HG03558 (cell line): ENCODE results near the gene HSCB.
"Not testable (repeated sequence)": the region's sequence is repeated elsewhere in the genome, so short reads cannot be mapped to it uniquely, and the experiment has no call there.

Experiments
- ATAC-seq: cut with Tn5 transposase; IDR thresholded peaks from one replicate; pipeline ENCODE4 v1.9.1; 2021; ENCODE audit warnings: moderate number of reproducible peaks; ENCODE audit not compliant: unreplicated experiment; ENCODE audit errors: extremely low read depth

HSCB gene

DNA sequence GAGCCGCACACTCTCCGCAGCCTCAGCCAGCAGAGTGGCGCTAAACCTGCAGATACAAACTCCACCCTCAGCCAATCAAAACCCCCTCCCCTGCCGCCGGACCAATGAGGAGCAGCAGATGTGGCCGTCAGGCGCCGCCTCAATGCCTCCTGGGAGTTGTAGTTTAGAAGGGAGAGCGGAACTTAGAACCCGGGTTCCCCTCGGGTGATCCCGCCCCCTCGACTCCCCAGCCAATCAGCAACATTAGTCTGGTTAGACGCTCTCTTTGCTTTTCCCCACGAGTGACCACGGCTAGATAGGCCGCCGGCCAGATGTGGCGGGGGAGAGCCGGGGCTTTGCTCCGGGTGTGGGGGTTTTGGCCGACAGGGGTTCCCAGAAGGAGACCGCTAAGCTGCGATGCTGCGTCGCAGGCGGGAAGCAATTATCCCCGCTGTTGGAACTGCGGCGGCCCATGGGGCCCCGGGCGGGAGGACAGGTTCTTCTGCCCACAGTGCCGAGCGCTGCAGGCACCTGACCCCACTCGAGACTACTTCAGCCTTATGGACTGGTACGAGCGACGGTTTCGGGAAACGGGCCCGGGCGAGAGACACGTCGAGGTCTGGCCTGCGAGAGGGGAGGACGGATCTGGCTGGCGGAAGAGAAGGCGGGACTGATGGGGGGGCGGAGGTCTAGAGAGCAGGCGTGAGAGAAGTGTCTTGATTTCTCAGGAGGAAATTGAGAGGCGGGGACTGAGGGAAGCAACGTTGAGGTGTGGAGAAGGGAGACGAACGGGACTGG, at the start of gene HSCB, which contains the start of gene CHEK2:
Gene HSCB, plus strand, starts transcription at position 255 of the 777 bp plus-strand sequence. Its CDS starts 57 bp downstream, at position 312.
Gene CHEK2, minus strand, starts transcription at position 36 of the 777 bp plus-strand sequence. CDS start 7,099 bp downstream, outside the sequence.
- ATAC-seq, result peak; percentile 82

- not testable (repeated sequence) for ATAC-seq
These were observed 48.6 kb upstream of the HSCB start for GRCh38 chr22:28693041-28693760.

DNA sequence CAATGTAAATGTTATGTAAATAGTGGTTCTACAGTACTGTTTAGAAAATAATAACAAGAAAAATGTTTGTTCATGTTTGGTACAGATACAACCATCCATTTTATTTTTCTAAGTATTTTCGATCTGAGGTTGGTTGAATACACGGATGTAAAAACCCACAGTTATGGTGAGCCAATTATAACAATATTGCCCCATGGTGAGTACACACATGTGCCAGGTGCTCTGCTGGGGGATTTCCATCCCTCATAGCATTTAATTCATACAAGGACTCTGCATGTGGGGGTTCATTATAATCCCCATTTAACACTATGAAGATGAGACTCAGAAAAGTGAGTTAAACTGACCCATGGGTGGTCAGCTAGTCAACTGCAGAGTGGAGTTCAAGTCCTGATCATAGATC, 38.9 kb upstream of the HSCB start:
- no peak for ATAC-seq

GRCh38 chr22:28703436-28703835, 38.4 kb upstream of the HSCB start:
- ATAC-seq, result no peak

DNA sequence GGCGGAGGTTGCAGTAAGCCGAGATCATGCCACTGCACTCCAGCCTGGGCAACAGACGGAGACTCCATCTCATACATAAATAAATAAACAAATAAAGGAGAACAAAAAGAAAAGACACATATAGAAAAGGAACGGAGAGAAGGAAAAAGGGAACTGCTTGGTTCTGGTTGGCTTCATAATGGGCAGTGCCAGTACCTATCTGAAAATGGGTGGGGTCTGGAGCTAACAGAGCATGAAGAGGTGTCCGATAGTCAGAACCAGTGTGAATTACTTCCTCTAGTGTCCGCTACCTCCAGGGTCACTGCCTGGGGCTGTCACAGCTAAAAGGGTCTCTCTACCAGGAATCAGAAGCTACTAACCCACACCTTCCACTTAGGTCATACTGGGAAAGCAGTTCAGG, 35.0 kb upstream of the HSCB start:
- no peak for ATAC-seq

DNA sequence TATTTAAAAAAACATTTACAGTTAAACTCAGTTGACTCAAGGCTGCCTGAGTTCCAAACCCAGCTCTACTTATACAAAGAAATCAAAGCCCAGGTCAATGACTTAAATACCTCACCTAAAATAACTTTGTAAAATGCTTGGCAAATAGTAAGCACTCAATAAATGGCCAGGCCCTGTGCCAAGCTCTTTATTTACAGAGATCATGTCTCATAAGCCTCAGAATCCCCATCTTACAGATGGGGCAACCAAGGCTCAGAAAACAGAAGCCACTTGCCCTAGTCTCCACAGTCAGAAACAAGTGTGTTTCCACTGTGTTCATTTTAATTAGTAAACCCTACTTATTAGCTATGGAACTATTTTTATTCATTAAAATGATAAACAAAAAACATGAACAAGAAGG, 31.7 kb upstream of the HSCB start:
- no peak for ATAC-seq

DNA sequence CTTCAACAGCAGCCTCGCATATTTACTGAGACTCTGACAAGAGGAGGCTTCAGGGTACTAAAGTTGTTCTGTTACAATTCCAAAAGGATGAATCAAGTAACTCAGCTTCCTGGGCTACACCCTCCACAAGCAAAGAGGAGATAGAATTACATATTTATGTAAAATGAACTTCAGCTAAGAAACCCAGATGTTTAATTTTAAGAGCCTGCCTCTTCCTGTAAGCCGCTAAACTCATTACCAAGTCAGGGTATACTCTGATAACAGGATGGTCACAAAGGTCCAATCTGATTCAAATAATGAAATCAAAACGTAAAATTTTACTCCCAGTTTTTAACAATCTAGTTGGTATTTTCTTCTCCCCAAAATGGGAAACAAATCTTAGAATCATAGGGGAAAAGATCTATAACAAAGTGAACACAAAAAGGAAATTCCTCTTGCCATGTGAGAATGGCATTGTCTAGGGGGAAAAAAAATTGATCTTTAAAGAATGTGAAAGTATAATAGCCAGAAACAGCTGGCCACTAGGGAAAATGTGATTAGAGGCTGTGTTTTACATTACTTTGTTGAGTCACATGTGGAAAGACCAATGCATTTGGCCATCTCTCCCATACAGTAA, 31.2 kb upstream of the HSCB start:
- ATAC-seq, result no peak

DNA sequence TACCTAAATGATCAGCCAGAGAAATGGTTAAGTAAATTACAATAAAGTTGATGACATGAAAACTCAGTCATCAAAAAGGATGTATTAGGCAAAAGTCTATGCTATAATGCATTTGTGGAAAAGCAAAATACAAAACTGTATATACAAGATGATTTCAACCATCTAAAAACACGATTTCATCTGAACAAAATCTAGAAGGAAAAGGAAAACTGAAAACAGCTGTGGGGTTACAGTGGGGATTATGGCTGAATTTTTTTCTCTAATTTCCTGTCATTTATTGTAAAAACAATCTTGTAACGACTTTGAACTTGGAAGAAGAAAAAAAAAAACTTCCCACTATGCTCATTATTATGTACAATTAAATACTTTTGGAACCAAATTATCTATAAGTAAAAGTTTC, 30.5 kb upstream of the HSCB start:
- ATAC-seq, result no peak

GRCh38 chr22:28711820-28712777, 29.7 kb upstream of the HSCB start:
- no peak for ATAC-seq

GRCh38 chr22:28714043-28714628, 27.7 kb upstream of the HSCB start:
- no peak for ATAC-seq

GRCh38 chr22:28715611-28716010, 26.2 kb upstream of the HSCB start:
- ATAC-seq, result no peak

GRCh38 chr22:28716686-28717085, 25.2 kb upstream of the HSCB start:
- ATAC-seq, result no peak

DNA sequence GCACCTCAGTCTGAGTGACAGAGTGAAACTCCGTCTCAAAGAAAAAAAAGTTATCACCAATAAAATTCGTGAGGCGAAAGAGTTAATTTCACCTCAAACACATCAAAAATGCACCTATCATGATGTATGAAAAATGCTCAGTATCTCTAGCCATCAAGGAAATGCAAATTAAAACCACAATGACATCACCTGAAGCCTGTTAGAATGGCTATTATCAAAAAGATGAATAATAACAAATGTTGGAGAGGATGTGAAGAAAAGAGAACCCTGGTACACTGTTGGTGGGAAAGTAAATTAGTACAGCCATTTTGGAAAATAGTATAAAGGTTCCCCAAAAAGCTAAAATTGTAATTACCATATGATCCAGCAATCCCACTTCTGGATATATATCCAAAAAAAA, 23.8 kb upstream of the HSCB start:
- no peak for ATAC-seq

DNA sequence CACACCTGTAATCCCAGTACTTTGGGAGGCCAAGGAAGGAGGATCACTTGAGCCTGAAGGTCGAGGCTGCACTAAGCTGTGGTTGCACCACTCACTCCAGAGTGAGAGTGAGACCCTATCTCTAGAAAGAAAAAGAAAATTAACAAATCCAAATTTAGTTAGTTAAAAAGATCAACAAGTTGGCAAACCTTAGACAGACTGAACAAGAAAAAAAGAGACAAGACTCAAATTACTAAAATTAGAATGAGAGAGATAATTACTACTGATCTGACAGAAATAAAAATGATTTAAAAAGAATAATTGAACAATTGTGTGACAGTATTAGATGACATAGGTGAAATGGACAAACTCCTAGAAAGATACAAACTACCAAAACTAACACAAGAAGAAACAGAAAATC, 13.8 kb upstream of the HSCB start:
- ATAC-seq, result no peak

GRCh38 chr22:28728621-28729313, 13.1 kb upstream of the HSCB start:
- ATAC-seq, result no peak

GRCh38 chr22:28730179-28730578, 11.7 kb upstream of the HSCB start:
- no peak for ATAC-seq

GRCh38 chr22:28734393-28734792, 7.4 kb upstream of the HSCB start:
- no peak for ATAC-seq

- no peak for ATAC-seq
These were observed 5.3 kb upstream of the HSCB start for GRCh38 chr22:28736301-28737155.
